Skeletal muscle cell (primary cell): ENCODE data around the gene CTCF.

Experiments used
- DNase-seq: peaks from one replicate; pipeline ENCODE4 v3.0.0-alpha.2; 2010; ENCODE audit warnings: low read depth
- H3K4me3 ChIP-seq: 2 replicates; pipeline ENCODE4 v1.5.1; 2011; ENCODE audit warnings: low read depth, mild to moderate bottlenecking, control low read depth, low read length, moderate library complexity

Gene CTCF

DNA sequence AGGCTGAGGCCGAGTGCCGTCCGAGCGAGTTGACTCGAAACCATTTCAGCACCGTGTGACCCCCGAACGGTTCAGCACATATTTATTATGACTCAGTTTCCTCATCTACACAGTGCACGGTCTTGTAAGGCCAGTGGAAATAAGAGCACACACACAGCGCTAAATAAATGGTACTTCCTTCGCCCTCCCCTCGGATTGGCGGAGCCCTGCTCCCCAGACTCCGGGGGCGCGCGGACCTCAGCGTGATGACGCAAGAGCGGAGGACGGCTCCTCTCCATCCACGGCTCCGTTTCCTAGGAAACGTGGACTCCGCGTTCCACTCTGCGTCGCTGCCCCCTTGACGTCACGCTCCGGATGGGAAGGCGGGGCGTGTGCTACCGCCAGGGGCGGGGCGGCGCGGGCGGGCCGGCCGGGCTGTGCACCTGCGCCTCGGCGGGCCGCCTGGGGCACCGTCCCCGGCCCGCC lies 98.3 kb downstream of the CTCF start, which contains the start of gene PARD6A:
Gene PARD6A, plus strand, starts transcription at position 397 of the 465 bp plus-strand sequence. CDS start 79 bp downstream, outside the sequence.
- peak; percentile 88 for DNase-seq
- peak within 1 kb of the TSS; percentile 90 for H3K4me3 ChIP-seq

DNA sequence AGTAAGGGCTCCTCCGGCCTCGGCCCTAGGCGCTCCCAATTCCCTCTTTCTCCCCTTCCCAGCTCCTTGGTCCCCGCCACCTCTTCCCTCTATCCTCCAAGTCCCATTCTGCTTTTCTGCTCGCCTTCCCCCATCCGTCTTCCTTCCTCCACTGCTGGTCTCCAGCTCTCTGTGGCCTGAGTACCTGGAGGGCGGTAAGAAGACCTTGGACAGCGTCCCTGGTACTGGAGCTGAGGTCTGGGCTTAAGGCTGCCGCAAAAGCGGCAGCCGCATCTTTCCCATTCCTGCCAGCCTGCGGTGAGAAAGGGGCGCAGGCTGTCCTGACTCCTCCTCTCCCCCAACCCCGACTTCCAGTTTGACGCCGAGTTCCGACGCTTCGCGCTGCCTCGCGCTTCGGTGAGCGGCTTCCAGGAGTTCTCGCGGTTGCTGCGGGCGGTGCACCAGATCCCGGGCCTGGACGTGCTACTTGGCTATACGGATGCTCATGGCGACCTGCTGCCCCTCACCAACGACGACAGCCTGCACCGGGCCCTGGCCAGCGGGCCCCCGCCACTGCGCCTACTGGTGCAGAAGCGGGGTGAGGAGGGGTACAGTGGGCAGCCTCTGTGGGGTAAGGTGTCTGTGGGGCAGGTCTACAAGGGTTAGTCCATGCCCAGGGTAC lies 98.9 kb downstream of the CTCF start:
- no peak for DNase-seq
- H3K4me3 ChIP-seq, result peak overlapping the region; percentile 90

DNA sequence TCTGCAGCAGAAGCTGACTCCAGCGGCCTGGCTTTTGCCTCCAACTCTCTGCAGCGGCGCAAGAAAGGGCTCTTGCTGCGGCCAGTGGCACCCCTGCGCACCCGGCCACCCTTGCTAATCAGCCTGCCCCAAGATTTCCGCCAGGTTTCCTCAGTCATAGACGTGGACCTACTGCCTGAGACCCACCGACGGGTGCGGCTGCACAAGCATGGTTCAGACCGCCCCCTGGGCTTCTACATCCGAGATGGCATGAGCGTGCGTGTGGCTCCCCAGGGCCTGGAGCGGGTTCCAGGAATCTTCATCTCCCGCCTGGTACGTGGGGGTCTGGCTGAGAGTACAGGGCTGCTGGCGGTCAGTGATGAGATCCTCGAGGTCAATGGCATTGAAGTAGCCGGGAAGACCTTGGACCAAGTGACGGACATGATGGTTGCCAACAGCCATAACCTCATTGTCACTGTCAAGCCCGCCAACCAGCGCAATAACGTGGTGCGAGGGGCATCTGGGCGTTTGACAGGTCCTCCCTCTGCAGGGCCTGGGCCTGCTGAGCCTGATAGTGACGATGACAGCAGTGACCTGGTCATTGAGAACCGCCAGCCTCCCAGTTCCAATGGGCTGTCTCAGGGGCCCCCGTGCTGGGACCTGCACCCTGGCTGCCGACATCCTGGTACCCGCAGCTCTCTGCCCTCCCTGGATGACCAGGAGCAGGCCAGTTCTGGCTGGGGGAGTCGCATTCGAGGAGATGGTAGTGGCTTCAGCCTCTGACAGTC lies 99.7 kb downstream of the CTCF start:
- H3K4me3 ChIP-seq, result no peak overlapping the region
- no peak for DNase-seq

- H3K4me3 ChIP-seq, result no peak overlapping the region
- no peak for DNase-seq
Measured at GRCh38 chr16:67662653-67663010, 100.3 kb downstream of the CTCF start.

DNA sequence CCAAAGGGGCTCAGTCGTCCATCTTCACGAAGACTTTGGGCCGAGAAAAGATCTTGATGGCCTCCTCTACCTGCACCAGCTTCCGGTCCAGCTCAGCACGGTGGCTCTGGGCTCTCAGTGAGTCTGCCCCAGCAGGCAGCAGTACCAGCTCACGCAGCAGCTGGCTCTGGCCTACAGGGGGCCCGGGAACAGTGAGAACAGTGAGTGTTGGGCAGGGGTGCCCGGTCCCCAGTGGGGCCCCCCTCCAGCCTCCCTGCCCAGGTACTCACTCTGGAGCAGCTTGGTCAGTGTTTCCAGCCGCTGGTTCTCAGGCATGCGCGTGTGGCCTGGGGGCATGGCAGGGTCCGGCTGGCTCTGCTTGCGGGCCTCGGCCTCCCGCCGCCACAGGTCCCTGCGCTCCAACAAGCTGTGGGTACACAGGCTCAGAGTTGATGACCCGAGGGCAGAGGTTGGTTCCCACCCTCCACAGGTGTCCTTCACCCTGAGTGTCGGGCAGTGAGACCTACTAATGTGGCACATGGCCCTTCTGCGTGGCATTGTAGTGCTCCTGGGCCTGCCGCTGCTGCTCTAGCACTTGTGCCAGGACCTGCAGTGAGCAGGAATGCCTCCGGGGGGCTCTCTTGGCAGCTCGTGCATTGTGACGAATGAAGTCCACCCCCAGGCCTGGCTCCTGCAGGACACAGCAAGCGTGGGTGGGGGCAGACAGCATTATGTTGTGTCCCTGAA lies 101.0 kb downstream of the CTCF start:
- no peak for DNase-seq
- H3K4me3 ChIP-seq, result no peak overlapping the region

DNA sequence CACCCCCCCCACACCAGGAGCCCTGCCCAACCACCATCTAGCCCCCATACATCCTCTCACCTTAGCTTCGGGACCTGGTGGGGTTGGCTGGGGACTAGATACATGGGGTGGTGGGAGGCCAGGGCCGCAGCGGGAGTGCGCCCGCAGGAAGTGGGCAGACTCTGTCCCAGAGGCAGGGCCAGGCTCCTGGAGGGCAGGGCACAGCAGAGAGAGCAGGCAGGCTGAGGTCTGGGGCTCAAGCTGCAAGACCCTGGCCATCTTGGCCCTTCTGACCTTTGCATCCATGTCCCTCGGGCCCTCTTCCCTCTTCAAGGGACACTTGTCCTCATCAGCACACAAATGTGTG lies 101.5 kb downstream of the CTCF start:
- no peak overlapping the region for H3K4me3 ChIP-seq
- no peak for DNase-seq

GRCh38 chr16:67664258-67664657 lies 101.9 kb downstream of the CTCF start:
- DNase-seq, result no peak
- no peak overlapping the region for H3K4me3 ChIP-seq

- H3K4me3 ChIP-seq, result no peak overlapping the region
- DNase-seq, result no peak
Measured at GRCh38 chr16:67664871-67665270, 102.5 kb downstream of the CTCF start.

- DNase-seq, result no peak
- H3K4me3 ChIP-seq, result peak overlapping the region; percentile 67
Measured at GRCh38 chr16:67665598-67665997, 103.3 kb downstream of the CTCF start.

DNA sequence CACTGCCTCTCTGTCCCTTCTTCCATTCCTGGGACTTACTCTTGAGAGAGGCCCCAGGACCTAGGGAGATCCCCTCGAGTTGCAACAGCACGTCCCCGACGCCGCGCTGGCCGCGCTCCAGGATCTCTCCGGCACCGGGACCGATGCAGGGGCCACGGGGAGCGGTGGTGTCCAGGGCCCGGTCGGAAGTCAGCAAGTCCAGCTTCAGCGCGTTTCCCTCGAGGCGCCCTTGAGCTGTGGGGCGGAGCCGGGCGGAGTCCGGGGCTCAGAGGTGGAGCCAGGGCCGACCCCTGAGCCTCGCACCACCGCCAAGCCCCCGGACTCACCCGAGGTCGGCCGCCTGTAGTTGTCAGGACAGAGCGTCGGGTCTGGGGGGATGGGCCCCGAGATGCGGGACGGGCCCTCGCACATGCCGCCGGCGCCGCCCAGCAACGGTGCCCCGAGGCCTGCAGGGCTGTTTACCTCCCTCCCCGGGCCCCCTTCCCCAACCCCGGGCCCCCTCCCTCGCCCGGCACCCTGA lies 103.8 kb downstream of the CTCF start:
- DNase-seq, result no peak
- H3K4me3 ChIP-seq, result peak overlapping the region; percentile 67

GRCh38 chr16:67666559-67667452 lies 104.5 kb downstream of the CTCF start, which contains the start of the genes C16orf86 and ENKD1:
TSS of gene C16orf86 (plus strand) at chr16:67666814. CDS start at chr16:67666971, 157 bp downstream.
TSS of gene ENKD1 (minus strand) at chr16:67666750. CDS start at chr16:67666442, 308 bp downstream.
- peak within 1 kb of the TSS; percentile 67 for H3K4me3 ChIP-seq
- DNase-seq, result no peak

GRCh38 chr16:67667453-67667816 lies 105.1 kb downstream of the CTCF start:
- no peak for DNase-seq
- H3K4me3 ChIP-seq, result peak overlapping the region; percentile 67

GRCh38 chr16:67667817-67668494 lies 105.6 kb downstream of the CTCF start:
- H3K4me3 ChIP-seq, result peak overlapping the region; percentile 13
- DNase-seq, result peak; percentile 68

DNA sequence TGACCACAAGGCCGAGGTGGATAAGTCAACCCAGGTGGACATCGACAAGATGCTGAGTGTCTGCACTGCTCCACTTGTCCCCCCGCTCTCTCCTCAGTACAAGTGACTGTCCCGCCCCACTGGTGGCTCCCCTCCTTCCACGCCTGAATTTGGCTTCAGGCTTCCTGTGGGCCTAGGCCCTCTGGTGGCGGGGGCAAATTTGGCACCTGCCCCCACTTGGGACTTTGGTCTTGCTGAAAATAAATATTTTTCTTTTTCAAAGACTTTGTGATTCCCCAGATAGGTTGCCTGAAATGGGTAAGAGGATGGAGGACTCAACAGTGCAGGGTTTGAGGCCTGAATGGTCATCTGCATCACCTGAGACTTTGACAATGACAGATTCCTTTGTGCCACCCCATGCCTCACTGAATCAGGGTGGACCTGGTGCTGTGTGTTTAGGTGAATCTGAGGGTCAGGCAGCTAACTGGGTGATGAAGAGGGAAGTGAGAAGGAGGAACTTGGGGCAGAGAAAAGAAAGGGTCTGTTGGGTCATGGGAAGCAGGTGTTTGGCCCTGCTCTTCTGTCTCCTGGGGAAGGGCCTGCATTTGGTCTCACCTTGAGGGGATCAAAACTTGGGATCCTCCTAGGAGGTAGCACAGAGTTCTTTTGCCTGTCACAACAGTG lies 106.3 kb downstream of the CTCF start:
- DNase-seq, result no peak
- no peak overlapping the region for H3K4me3 ChIP-seq

GRCh38 chr16:67669499-67670101 lies 107.3 kb downstream of the CTCF start:
- no peak for DNase-seq
- no peak overlapping the region for H3K4me3 ChIP-seq

DNA sequence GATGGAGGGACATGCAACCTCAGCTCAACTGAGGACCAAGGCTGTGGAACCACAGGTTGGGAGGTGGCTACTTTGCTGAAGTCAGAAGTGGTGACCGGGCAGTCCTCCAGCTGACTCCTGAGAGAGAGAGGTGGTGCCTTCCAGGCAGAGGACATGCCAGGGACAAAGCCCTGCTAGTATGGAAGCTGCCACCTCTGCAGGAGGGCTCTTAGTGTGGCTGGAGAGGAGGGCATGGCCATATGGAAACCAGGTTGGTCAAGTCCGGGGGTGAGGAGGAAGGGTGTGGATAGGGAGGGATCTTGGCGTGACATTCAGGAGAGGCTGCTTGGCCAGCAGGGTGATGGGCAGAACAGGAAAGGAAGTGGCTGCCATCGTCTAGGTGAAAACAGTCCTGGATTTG lies 110.0 kb downstream of the CTCF start:
- no peak overlapping the region for H3K4me3 ChIP-seq
- DNase-seq, result no peak

GRCh38 chr16:67672739-67673662 lies 110.7 kb downstream of the CTCF start:
- no peak overlapping the region for H3K4me3 ChIP-seq
- DNase-seq, result peak; percentile 22
